Osteoblast (primary cell): Measurements from ENCODE around the gene TRMT2A. TPM values are rescaled to one million over a fixed set of nuclear protein-coding genes. Genes with fewer than 3 reads are reported as not detected.
A peak's percentile ranks its signal among the peaks of the same experiment; 100 is the strongest.

ENCODE experiments used
- DNase-seq: peaks from one replicate; pipeline ENCODE4 v3.0.0; 2011; ENCODE audit warnings: low spot score, mixed read lengths; ENCODE audit not compliant: insufficient read length; ENCODE audit errors: missing footprints
- H2AFZ ChIP-seq: 2 replicates; pipeline ENCODE4 v1.6.0; 2011; ENCODE audit warnings: mild to moderate bottlenecking, low read length
- H3K27ac ChIP-seq: 2 replicates; pipeline ENCODE4 v1.5.1; 2011; ENCODE audit warnings: mild to moderate bottlenecking, low read depth, low read length, moderate library complexity
- H3K27me3 ChIP-seq: 2 replicates; pipeline ENCODE4 v1.6.0; 2012; ENCODE audit warnings: mild to moderate bottlenecking, control low read depth, inconsistent platforms, low read length, moderate library complexity; ENCODE audit not compliant: insufficient read depth
- H3K36me3 ChIP-seq: 2 replicates; pipeline ENCODE4 v1.5.1; 2011; ENCODE audit warnings: mild to moderate bottlenecking, low read length, control low read depth, moderate library complexity; ENCODE audit not compliant: insufficient read depth
- H3K4me1 ChIP-seq: 2 replicates; pipeline ENCODE4 v1.5.1; 2011; ENCODE audit warnings: mild to moderate bottlenecking, low read length, control low read depth, moderate library complexity; ENCODE audit not compliant: insufficient read depth
- H3K4me2 ChIP-seq: 2 replicates; pipeline ENCODE4 v1.6.0; 2011; ENCODE audit warnings: mild to moderate bottlenecking, low read length; ENCODE audit not compliant: insufficient read depth
- H3K4me3 ChIP-seq: fragments of 200-600 bp; sonication (generic); 3 replicates; pipeline ENCODE4 v1.5.1; 2012; ENCODE audit warnings: mild to moderate bottlenecking, low read length, inconsistent platforms; ENCODE audit not compliant: insufficient read depth
- H3K79me2 ChIP-seq: 2 replicates; pipeline ENCODE4 v1.6.0; 2012; ENCODE audit warnings: mild to moderate bottlenecking, low read length, control low read depth, inconsistent platforms; ENCODE audit not compliant: insufficient read depth
- H3K9me3 ChIP-seq: 2 replicates; pipeline ENCODE4 v1.5.1; 2011; ENCODE audit warnings: low read depth, low read length, control low read depth
- H4K20me1 ChIP-seq: 2 replicates; pipeline ENCODE4 v1.6.0; 2012; ENCODE audit warnings: mild to moderate bottlenecking, low read length, control low read depth; ENCODE audit not compliant: insufficient read depth
- total RNA-seq: library from RNA; depleted of rRNA; stranded (reverse); fragments of >200 nt; gene quantifications from 2 replicates; pipeline ENCODE4 v1.2.3, GENCODE V29; 2012
- TF ChIP-seq, protein P1 (sequence below): IDR thresholded peaks from 2 replicates; pipeline ENCODE4 v1.5.1; 2011; ENCODE audit warnings: mild to moderate bottlenecking, low read depth, low read length, moderate library complexity; ENCODE audit errors: extremely low read depth

Gene TRMT2A
- total RNA-seq, 1 donor: 43.8 TPM

DNA sequence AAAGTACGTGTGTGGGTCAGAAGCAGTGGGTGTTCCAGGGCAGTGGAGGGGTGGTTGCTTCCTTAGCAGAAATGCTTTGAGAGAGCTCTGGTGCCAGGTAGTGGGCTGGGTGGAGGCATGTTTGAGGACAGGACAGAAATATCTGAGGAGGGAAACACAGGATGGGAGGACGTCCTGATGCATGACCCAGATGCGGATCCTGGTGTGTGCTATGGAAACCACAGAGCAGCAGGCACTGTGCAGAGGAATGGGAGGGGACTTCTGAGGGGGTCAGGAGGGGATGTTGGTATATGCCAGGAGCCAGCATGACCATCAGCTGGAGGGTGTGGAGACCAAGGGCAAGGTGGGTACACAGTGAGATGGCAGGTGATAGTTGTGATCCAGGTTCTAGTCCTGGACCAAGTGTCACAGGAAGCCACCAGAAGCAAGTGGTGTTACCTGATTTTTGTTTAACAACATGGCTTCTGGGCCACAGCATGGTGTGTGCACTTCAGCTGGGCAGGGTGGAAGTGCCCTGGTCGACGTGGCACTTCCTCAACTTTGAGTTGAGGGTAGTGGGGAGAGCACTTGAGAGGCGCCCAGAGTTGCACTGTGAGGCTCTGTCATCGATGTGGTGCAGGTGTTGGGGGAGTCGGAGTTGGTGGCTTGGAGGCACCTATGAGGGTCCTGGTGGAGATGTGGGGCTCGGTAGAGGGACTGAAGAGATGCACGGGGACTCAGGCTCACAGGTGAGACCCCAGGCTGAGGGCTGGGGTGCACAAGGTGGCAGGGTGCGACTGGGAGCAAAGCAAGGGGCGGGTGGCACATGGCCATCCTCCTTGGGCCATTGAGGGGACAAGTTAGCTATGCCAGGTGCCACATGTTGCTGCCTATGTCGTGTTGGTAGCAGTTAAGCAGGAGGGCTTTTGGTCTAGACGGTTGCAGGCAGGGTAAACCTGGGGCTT, 29.4 kb downstream of the TRMT2A start:
- Histone ChIP-seq H2AFZ (no peak overlapping the region), H4K20me1 (peaks cover 55% of the 10 kb centered on the region), H3K4me3 (no peak overlapping the region), H3K4me2 (no peak overlapping the region), H3K27me3 (no peaks in the 10 kb centered on the region), H3K36me3 (peaks cover 70% of the 10 kb centered on the region), H3K79me2 (peaks cover 91% of the 10 kb centered on the region), H3K4me1 (peaks cover 12% of the 10 kb centered on the region), H3K9me3 (no peaks in the 10 kb centered on the region), H3K27ac (no peak overlapping the region)
- TF ChIP-seq, protein P1, sequence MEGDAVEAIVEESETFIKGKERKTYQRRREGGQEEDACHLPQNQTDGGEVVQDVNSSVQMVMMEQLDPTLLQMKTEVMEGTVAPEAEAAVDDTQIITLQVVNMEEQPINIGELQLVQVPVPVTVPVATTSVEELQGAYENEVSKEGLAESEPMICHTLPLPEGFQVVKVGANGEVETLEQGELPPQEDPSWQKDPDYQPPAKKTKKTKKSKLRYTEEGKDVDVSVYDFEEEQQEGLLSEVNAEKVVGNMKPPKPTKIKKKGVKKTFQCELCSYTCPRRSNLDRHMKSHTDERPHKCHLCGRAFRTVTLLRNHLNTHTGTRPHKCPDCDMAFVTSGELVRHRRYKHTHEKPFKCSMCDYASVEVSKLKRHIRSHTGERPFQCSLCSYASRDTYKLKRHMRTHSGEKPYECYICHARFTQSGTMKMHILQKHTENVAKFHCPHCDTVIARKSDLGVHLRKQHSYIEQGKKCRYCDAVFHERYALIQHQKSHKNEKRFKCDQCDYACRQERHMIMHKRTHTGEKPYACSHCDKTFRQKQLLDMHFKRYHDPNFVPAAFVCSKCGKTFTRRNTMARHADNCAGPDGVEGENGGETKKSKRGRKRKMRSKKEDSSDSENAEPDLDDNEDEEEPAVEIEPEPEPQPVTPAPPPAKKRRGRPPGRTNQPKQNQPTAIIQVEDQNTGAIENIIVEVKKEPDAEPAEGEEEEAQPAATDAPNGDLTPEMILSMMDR: no peak
- peak; percentile 62 for DNase-seq

DNA sequence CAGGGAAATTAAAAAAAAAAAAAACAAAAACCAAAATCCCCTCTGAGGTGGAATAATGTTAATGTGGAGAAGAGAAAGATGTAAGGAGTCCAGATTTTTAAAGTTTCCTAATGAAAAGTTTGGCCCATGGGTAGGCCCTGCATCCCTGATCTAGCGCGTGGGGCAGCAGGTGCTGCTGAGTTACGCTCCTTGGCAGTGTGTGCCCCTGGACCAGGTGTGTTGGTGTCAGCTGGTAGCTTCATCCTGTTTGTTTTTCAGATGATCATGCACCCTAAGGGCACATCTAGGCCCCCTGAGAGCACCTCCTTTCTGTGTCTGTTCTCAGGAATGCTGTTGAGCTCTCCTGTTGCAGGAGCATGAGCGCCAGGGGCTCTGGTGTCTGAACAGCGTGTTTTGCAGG, 30.3 kb downstream of the TRMT2A start:
- Histone ChIP-seq H3K4me2 (no peak overlapping the region), H3K27ac (no peak overlapping the region), H3K79me2 (peaks cover 91% of the 10 kb centered on the region), H2AFZ (no peak overlapping the region), H3K36me3 (peaks cover 61% of the 10 kb centered on the region), H3K9me3 (no peaks in the 10 kb centered on the region), H3K4me3 (no peak overlapping the region), H3K27me3 (no peaks in the 10 kb centered on the region), H3K4me1 (peaks cover 13% of the 10 kb centered on the region), H4K20me1 (peaks cover 57% of the 10 kb centered on the region)
- TF ChIP-seq, protein P1: no peak
- DNase-seq: peak; percentile 59

DNA sequence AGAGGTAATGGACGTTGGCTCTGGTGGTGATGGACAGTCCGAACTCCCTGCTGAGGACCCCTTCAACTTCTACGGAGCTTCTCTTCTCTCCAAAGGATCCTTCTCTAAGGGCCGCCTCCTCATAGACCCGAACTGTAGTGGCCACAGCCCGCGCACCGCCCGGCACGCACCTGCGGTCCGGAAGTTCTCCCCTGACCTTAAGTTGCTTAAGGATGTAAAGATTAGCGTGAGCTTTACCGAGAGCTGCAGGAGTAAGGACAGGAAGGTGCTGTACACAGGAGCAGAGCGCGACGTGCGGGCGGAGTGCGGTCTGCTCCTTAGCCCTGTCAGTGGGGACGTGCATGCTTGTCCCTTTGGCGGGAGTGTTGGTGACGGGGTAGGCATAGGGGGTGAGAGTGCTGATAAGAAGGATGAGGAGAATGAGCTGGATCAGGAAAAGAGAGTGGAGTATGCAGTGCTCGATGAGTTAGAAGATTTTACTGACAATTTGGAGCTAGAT, 30.9 kb downstream of the TRMT2A start:
- DNase-seq: peak; percentile 37
- Histone ChIP-seq H3K36me3 (peaks cover 56% of the 10 kb centered on the region), H3K9me3 (no peaks in the 10 kb centered on the region), H4K20me1 (peaks cover 58% of the 10 kb centered on the region), H2AFZ (no peak overlapping the region), H3K27me3 (no peaks in the 10 kb centered on the region), H3K4me2 (no peak overlapping the region), H3K27ac (no peak overlapping the region), H3K79me2 (peaks cover 91% of the 10 kb centered on the region), H3K4me1 (peaks cover 19% of the 10 kb centered on the region), H3K4me3 (no peak overlapping the region)
- TF ChIP-seq, protein P1: no peak

DNA sequence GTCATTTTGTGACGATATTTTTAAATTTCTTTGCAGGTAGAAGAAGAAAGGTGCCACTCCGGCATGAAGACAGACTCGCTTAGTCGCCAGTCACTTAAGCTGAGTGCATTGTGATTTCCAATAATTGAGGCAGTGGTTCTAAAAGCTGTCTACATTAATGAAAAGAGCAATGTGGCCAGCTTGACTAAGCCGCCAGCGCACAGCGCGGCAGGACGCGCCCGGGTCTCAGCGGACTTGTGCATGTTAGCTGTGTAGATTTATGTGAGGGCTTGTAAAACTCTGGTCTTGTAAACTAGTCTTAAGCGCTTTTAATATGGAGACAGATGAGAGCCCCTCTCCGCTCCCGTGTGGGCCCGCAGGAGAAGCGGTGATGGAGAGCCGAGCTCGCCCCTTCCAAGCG, 31.4 kb downstream of the TRMT2A start:
- Histone ChIP-seq H3K79me2 (peaks cover 91% of the 10 kb centered on the region), H3K27ac (no peak overlapping the region), H4K20me1 (peaks cover 58% of the 10 kb centered on the region), H3K9me3 (no peaks in the 10 kb centered on the region), H3K4me2 (no peak overlapping the region), H3K36me3 (peaks cover 51% of the 10 kb centered on the region), H3K4me3 (no peak overlapping the region), H3K27me3 (no peaks in the 10 kb centered on the region), H3K4me1 (peaks cover 24% of the 10 kb centered on the region), H2AFZ (no peak overlapping the region)
- TF ChIP-seq, protein P1: no peak
- peak; percentile 65 for DNase-seq
